NCI-H1092 treated with DMSO at 0.1 percent for 48 hours (cell line): ENCODE results near the gene ARID3B.
"Not testable (repeated sequence)": the region's sequence is repeated elsewhere in the genome, so short reads cannot be mapped to it uniquely, and the experiment has no call there.

Experiments
- DNase-seq: peaks from one replicate; lab custom pipeline; 2025; lab: John Stamatoyannopoulos, UW

ARID3B gene

GRCh38 chr15:74535388-74536084 lies 5.5 kb upstream of the ARID3B start:
- no peak for DNase-seq

- DNase-seq, result no peak
Measured at GRCh38 chr15:74537736-74538135, 3.3 kb upstream of the ARID3B start.

GRCh38 chr15:74539521-74539920 lies 1.5 kb upstream of the ARID3B start:
- DNase-seq, result not testable (repeated sequence)

- DNase-seq, result no peak
Measured at GRCh38 chr15:74540161-74540760, 759 bp upstream of the ARID3B start.

GRCh38 chr15:74541494-74542165 lies 610 bp downstream of the ARID3B start:
- peak; percentile 17 for DNase-seq

GRCh38 chr15:74542166-74543042 lies 1.4 kb downstream of the ARID3B start:
- DNase-seq, result no peak

GRCh38 chr15:74543043-74543422 lies 2.0 kb downstream of the ARID3B start:
- DNase-seq, result no peak

- DNase-seq, result no peak
Measured at GRCh38 chr15:74543583-74543982, 2.6 kb downstream of the ARID3B start.

- DNase-seq, result no peak
Measured at GRCh38 chr15:74545086-74545485, 4.1 kb downstream of the ARID3B start.

- peak; percentile 90 for DNase-seq
Measured at GRCh38 chr15:74545776-74546656, 5.0 kb downstream of the ARID3B start.

- DNase-seq, result no peak
Measured at GRCh38 chr15:74547616-74548015, 6.6 kb downstream of the ARID3B start.

- no peak for DNase-seq
Measured at GRCh38 chr15:74548241-74548640, 7.2 kb downstream of the ARID3B start.

GRCh38 chr15:74549816-74550215 lies 8.8 kb downstream of the ARID3B start:
- DNase-seq, result no peak

- DNase-seq, result no peak
Measured at GRCh38 chr15:74551714-74552113, 10.7 kb downstream of the ARID3B start.

- no peak for DNase-seq
Measured at GRCh38 chr15:74552773-74553441, 11.9 kb downstream of the ARID3B start.

- DNase-seq, result no peak
Measured at GRCh38 chr15:74555192-74555591, 14.2 kb downstream of the ARID3B start.

- no peak for DNase-seq
Measured at GRCh38 chr15:74558706-74559105, 17.7 kb downstream of the ARID3B start.

- no peak for DNase-seq
Measured at GRCh38 chr15:74563442-74563841, 22.4 kb downstream of the ARID3B start.

GRCh38 chr15:74564182-74564581 lies 23.2 kb downstream of the ARID3B start:
- DNase-seq, result no peak

- no peak for DNase-seq
Measured at GRCh38 chr15:74565381-74566085, 24.5 kb downstream of the ARID3B start.
